Measurements from ENCODE around the gene ZNF619.
A peak's percentile ranks its signal among the peaks of the same experiment; 100 is the strongest.
"Not testable (repeated sequence)": the region's sequence is repeated elsewhere in the genome, so short reads cannot be mapped to it uniquely, and the experiment has no call there.

The ZNF619 gene

DNA sequence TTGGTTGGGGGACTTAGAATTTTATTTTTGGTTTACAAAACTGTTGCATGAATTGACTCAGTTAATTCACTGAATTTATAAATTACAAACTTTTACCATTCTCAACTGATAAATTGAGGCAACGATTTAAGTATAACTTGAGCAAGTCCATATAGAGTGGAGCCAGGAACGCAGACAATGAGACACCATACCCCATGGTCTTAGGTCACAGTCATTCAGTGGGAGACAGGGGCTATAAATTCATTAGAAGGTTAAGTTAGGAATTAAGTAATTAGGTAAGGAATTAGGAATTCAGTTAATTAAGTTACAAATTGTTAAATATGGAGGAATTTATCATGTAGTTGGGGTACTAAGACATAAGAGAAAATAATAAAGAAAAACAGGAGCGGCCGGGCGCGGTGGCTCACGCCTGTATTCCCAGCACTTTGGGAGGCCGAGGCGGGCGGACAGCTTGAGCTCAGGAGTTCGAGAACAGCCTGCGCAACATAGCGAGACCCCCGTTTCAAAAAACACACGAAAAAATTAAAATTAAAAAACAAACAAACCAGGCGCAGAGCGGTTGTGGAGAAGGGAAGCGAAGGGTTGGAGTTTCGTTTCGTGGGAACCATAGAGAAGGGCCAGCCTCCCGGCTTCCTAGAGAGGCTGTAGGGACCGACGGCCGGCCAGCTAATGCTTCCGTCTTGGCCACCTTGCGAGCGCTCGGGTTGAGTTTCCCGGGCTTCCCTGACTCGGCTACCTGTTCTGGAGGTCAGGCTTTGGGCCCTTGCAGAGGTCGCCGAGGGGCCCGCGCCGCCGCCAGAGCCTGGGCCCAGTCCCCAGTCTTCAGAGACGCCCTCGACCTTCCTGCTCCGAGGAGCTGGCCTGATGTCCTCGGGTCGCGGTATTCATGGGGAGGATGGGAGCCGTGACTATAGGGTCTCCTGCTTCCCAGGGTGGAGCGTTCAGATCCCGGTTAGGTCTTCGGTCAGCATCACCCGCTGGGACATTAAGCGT is at the start of gene ZNF619:
TSS of gene ZNF619 (plus strand) at position 645 of the 993 bp plus-strand sequence. CDS start 858 bp downstream, outside the sequence.
- peak; percentile 32 to 40 for DNase-seq (ENCODE audit: low read depth in 2 of 2)

GRCh38 chr3:40432793-40433192 is 44.1 kb upstream of the ZNF619 start:
- DNase-seq (ENCODE audit: low read depth in 2 of 2) = no peak

GRCh38 chr3:40437889-40438288 is 39.0 kb upstream of the ZNF619 start:
- no peak for DNase-seq (ENCODE audit: low read depth in 2 of 2)

DNA sequence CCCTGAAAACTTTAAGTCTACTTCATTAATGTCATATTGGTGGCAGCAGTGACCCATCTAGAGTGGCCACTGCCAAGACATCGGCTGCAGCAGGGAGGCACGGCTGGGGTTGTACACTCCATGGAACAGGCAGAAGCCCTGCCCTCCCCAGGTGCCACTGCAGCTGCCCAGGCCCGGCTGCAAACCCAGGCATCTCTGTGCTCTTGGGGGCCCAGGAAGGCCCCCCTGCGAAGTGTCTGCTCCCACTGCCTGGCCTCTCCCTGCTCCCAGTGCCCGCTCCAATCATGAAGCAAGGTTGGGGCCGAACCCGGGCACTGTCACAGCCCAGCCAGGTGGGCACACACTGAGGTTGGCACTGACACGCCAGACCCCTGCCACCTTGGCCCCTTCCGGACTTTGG is 31.9 kb upstream of the ZNF619 start:
- no peak for DNase-seq (ENCODE audit: low read depth in 2 of 2)

GRCh38 chr3:40445880-40446279 is 31.0 kb upstream of the ZNF619 start:
- DNase-seq (ENCODE audit: low read depth in 2 of 2) = no peak

GRCh38 chr3:40450438-40450837 is 26.5 kb upstream of the ZNF619 start:
- no peak for DNase-seq (ENCODE audit: low read depth in 2 of 2)

- DNase-seq (ENCODE audit: low read depth in 2 of 2) = no peak
Observed at GRCh38 chr3:40451551-40451950, 25.4 kb upstream of the ZNF619 start.

- DNase-seq (ENCODE audit: low read depth in 2 of 2) = no peak
Observed at GRCh38 chr3:40452057-40452456, 24.9 kb upstream of the ZNF619 start.

DNA sequence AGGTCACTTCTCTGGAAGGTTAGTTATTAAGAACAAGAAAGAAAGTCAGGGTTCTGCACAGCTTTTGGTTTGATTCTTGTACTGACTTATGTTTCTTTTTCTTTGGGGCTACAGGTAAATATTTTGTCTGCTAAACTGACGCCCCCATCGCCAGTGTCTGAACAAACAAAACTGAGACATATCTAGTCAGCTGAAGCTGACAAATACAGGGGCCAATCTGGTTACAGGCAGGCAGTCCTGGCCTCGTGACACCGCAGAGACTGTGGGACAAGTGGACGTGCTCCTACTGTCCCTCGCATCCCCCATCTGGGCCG is 24.4 kb upstream of the ZNF619 start:
- DNase-seq (ENCODE audit: low read depth in 2 of 2) = no peak

DNA sequence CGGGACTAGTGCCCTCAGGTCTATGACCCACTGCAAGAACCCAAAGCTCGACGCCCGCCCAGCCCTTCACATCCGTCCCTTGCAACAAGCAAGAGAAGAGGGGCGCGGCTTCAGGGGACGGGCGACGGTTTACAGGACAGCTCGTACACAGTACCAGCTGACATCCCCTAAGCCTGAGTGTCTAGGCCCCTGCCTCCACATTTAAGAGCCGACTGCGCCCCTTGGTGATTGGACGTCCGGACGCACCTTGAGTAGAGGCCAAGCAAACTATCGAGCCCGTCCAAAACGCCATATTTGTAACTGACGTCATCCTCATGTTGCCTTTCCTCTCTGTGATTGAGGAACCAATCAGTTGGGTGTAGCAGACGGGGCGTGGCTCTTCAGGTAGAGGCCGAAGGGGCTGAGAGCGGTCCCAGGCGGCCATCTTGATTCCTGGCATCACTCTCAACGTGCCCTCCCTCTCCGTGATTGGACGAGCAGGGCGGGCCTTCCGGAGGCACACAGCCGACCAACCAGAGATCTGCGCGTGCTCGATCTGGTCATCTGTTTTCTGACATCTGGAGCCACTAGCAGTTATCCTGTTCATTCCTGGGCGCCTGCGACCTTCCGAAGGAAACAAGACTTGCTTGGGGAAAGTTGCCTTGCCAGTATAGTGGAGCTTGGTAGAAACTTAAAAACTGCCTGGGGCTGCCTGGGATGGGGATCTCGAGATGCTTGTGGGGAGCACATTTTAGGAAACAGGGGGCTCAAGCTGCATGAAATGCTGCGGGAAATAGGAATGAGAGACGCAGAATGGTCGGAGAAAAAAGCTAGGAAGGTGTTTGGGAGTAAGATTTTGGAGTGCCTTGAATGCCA is 23.8 kb upstream of the ZNF619 start:
- DNase-seq (ENCODE audit: low read depth in 2 of 2) = peak; percentile 87 to 94

- DNase-seq (ENCODE audit: low read depth in 2 of 2) = no peak
Observed at GRCh38 chr3:40453933-40454332, 23.0 kb upstream of the ZNF619 start.

- DNase-seq (ENCODE audit: low read depth in 2 of 2) = no peak
Observed at GRCh38 chr3:40455328-40455727, 21.6 kb upstream of the ZNF619 start.

DNA sequence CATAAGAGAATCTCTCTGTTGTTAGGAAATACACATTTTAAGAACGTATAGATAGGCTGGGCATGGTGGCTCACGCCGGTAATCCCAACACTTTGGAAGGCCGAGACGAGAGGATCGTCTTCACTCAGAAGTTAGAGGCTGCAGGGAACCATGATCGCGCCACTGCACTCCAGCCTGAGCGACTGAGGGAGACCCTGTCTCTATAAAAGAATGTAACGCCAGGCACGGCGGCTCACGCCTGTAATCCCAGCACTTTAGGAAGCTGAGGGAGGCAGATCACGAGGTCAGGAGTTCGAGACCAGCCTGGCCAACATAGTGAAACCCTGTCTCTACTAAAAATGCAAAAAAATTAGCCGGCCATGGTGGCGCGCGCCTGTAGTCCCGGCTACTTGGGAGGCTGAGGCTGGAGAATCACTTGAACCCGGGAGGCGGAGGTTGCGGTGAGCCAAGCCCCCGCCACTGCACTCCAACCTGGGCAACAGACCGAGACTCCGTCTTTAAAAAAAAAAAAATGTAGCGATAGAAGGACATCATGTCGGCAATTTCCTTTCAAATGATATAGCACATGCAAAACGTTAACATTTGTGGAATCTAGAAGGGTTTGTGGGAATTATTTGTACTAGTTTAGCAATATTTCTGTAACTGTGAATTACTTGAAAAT is 20.5 kb upstream of the ZNF619 start:
- DNase-seq (ENCODE audit: low read depth in 2 of 2) = no peak

DNA sequence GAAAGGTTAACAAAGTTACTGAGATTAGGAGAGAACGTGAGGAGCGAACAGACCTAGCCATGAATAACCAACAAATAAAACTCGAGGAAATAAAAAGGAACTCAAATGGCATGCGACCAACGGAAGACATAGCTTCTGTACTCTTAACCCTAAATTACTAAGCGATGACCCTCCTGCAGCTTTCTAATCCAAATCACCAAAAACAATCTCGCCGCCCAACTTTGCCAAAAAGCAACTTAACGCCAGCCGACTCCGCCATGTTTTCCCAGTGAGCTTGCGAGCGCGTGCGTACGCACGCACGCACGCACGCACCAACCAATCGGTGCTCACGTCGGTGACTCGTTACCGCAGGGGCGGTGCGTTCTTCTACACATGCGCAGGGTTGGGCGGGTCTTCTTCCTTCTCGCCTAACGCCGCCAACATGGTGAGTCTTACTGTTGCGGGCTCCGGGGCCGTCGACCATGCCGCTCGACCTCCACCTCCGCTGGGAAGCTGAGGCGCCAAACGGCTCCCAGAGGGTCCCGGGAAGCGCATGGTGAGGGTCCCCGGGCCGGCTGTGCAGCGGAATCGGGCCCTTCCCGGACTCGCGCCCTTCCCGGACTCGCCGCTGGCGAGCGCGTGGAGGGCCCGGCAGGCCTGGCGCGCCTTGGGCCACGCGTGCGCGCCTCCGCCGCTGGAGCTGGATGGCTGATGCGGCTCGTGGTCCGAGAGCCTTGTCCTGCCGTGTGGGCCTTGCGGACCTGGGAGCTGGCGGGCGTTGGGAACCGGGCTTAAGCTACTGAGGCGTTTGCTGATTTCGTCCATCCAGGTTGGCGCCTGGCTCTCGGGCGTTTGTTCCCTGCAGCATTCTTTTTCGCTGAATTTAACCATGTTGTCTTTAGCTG is 19.7 kb upstream of the ZNF619 start, which contains the start of gene RPL14:
TSS of gene RPL14 (plus strand) at position 400 of the 884 bp plus-strand sequence. CDS start at position 533, 133 bp downstream.
- peak; percentile 91 to 93 for DNase-seq (ENCODE audit: low read depth in 2 of 2)

GRCh38 chr3:40458473-40458872 is 18.4 kb upstream of the ZNF619 start:
- no peak for DNase-seq (ENCODE audit: low read depth in 2 of 2)

- DNase-seq (ENCODE audit: low read depth in 2 of 2) = not testable (repeated sequence)
Observed at GRCh38 chr3:40460481-40460880, 16.4 kb upstream of the ZNF619 start.

DNA sequence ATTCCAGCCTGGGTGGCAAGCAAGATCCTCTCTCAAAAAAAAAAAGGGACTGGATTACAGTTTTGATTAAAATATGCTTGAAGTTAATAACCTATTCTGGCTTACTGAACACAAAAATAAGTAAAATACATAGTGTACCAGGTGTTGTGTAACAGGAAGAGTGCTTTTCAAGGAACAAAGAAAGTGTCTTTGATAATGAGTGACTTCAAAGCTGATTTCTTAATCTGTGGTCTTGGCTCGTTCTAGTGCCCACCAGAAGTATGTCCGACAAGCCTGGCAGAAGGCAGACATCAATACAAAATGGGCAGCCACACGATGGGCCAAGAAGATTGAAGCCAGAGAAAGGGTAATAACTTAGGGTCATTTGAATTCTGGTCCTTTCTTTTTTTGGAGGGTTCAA is 15.8 kb upstream of the ZNF619 start:
- no peak for DNase-seq (ENCODE audit: low read depth in 2 of 2)

- not testable (repeated sequence) for DNase-seq (ENCODE audit: low read depth in 2 of 2)
Observed at GRCh38 chr3:40462838-40463237, 14.1 kb upstream of the ZNF619 start.

- DNase-seq (ENCODE audit: low read depth in 2 of 2) = no peak
Observed at GRCh38 chr3:40463579-40463978, 13.3 kb upstream of the ZNF619 start.

DNA sequence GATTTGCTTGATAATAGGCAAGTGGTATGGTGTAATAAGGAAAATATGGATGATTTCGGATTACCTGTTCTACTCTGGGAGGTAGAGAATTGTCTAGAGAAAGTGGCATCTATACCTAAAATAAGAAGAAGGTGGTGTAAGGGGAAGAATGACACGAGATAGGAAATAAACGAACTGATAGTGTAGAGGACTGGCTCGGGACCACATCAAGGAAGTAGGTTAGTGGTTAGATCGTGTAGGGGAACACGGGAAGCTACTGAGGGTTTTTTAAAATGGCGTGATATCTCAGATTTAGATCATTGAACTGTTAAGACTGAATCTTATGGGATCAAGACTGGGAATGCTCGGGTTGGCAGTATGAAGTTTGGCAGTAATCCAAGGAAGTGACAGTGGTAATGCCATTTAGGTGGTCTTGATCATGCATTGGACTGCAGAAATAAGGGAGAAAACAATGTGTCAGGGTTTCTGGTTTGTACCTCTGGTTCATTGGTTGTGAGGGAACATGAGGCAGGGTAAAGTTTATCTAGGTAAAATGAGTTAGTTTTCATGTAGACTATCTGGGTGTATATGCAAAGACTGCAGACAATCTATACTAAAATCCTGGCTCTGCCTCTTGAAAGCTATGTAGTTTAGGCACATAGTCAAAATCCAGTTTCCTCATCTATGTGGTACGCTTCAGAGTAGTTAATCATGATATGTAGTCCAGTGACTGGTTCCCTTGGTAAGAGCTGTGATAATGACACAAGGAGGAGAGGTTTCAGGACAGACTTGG is 12.4 kb upstream of the ZNF619 start:
- no peak for DNase-seq (ENCODE audit: low read depth in 2 of 2)
